PC-9 (cell line): Measurements from ENCODE around the gene NR4A2.

Source experiments
- CTCF ChIP-seq: fragments of 200-600 bp; sonication (generic); conservative IDR thresholded peaks from 2 replicates; pipeline ENCODE4 v1.6.1; 2017; ENCODE audit warnings: mixed run types, antibody characterized with exemption, mild to moderate bottlenecking, moderate library complexity
- EZH2 ChIP-seq: fragments of 200-600 bp; sonication (generic); IDR thresholded peaks from 2 replicates; pipeline ENCODE4 v1.8.0; 2017; ENCODE audit warnings: antibody characterized with exemption, low read depth

- TF ChIP-seq CTCF (no peak), EZH2 (no peak)
Observed at GRCh38 chr2:156341452-156342253, 9.1 kb upstream of the NR4A2 start.
